ENCODE results near the gene GNG2. TPM values are rescaled to one million over a fixed set of nuclear protein-coding genes. Genes with fewer than 3 reads are reported as not detected.

GNG2 gene
- total and polyA plus RNA-seq, 2 of the 8 experiments (the other 6 are each of a cell fraction or from before 2014, with no cell fraction given) = 8.2 to 17.9 TPM

- Histone ChIP-seq H2BK12ac (ENCODE audit: low read depth, low read length) (no peak overlapping the region), H3K27ac (ENCODE audit: low read depth, low read length) (no peak overlapping the region), H3K4me2 (ENCODE audit: insufficient read depth in 1 of 2, low read depth in 2 of 2, low read length in 2 of 2) (no peak overlapping the region), H4K20me1 (replicated peaks in 1 of 2; ENCODE audit: control insufficient read depth in 1 of 2, insufficient read depth in 2 of 2, low read length in 2 of 2) (no peaks in the 10 kb centered on the region), H2AFZ (ENCODE audit: low read length) (no peak overlapping the region), H2BK20ac (ENCODE audit: low read length) (no peak overlapping the region), H3K9me3 (ENCODE audit: insufficient read depth in 2 of 2, low read depth in 1 of 2, low read length in 1 of 2) (no peaks in the 10 kb centered on the region), H3K23ac (ENCODE audit: insufficient read length) (no peak overlapping the region), H4K91ac (replicated peaks; ENCODE audit: insufficient read length, low read length) (no peak overlapping the region), H4K8ac (ENCODE audit: extremely low read depth, insufficient read depth, low read length) (no peak overlapping the region), H3K79me1 (ENCODE audit: low read depth, low read length) (no peaks in the 10 kb centered on the region), H3K56ac (replicated peaks; ENCODE audit: insufficient read length, low read depth, low read length) (no peak overlapping the region), H3K23me2 (ENCODE audit: low read depth, low read length) (no peaks in the 10 kb centered on the region), H4K5ac (ENCODE audit: insufficient read length, low read depth, low read length) (no peak overlapping the region), H3K9ac (replicated peaks in 1 of 4; ENCODE audit: extremely low read depth in 1 of 4, low read depth in 3 of 4, low read length in 3 of 4) (no peak overlapping the region), H2BK15ac (ENCODE audit: low read length) (no peak overlapping the region), H3K4ac (replicated peaks; ENCODE audit: insufficient read length, low read depth, low read length) (no peak overlapping the region), H3K18ac (ENCODE audit: extremely low read depth, low read length) (no peak overlapping the region), H2BK5ac (ENCODE audit: low read depth, low read length) (no peak overlapping the region), H3K4me1 (replicated peaks in 1 of 4; ENCODE audit: control insufficient read depth in 3 of 4, insufficient read depth in 4 of 4, low read length in 3 of 4) (no peaks in the 10 kb centered on the region), H3K14ac (ENCODE audit: insufficient read length) (no peak overlapping the region), H2BK120ac (replicated peaks; ENCODE audit: low read depth, low read length) (no peak overlapping the region), H3K27me3 (replicated peaks in 1 of 4; ENCODE audit: control insufficient read depth in 3 of 4, extremely low read depth in 1 of 4, insufficient read depth in 3 of 4, low read length in 3 of 4) (no peaks in the 10 kb centered on the region), H3K36me3 (ENCODE audit: control insufficient read depth in 2 of 4, insufficient read depth in 4 of 4, low read length in 3 of 4) (no peaks in the 10 kb centered on the region), H3K4me3 (ENCODE audit: extremely low read depth in 1 of 4, insufficient read depth in 2 of 4, low read depth in 3 of 4, low read length in 4 of 4) (no peak overlapping the region), H2AK5ac (ENCODE audit: low read depth, low read length) (no peak overlapping the region), H3K79me2 (ENCODE audit: control insufficient read depth in 1 of 2, insufficient read depth in 2 of 2, low read length in 2 of 2) (no peaks in the 10 kb centered on the region)
- ChIA-PET CTCF (ENCODE audit: partially characterized antibody) (interaction anchor here (0.6 to 5.6 kb wide), 10 partner anchors 8 to 218 kb away, joined by 3 to 53 read pairs (median 4); no protein-coding TSS in a partner anchor), POLR2A (ENCODE audit: partially characterized antibody) (no interaction called here)
- 94% methylated on average over 5 of the region's 5 CpGs; no CpG with 5 or more reads in 1 of the 2 experiments for WGBS, 2 experiments (ENCODE audit: extremely low coverage in 1 of 2, insufficient coverage in 1 of 2, insufficient read length in 1 of 2, insufficient replicate concordance in 2 of 2, low coverage in 1 of 2, low lambda C conversion rate in 2 of 2, missing lambda C conversion rate in 1 of 2)
- no peak for FAIRE-seq
- no peak for DNase-seq (ENCODE audit: low read depth in 1 of 2, low spot score in 2 of 2)
- no peak for TF ChIP-seq CBX5 (IDR thresholded peaks at IDR 0.05; ENCODE audit: low read depth, low read length)
- TF ChIP-seq HDAC6 (IDR thresholded peaks at IDR 0.05; ENCODE audit: low read depth, low read length) = no peak
Measured at GRCh38 chr14:51977075-51977474, 116.7 kb downstream of the GNG2 start.
